Spleen (tissue), 7 donors: Measurements from ENCODE around the gene RGPD6.
"Not testable (repeated sequence)": the region's sequence is repeated elsewhere in the genome, so short reads cannot be mapped to it uniquely, and the experiment has no call there.

Source experiments
- CTCF ChIP-seq, 11 experiments: fragments of 200-600 bp in 7 of 11; fragments of 450-650 bp in 4 of 11; sonication (generic) in 4 of 11; IDR thresholded peaks in 8 of 11; conservative IDR thresholded peaks in 3 of 11; 1 replicate in 7 of 11; 2 replicates in 4 of 11; pipeline versions ENCODE4 v1.4.0 to v1.8.0; 2016 to 2021; ENCODE audit warnings: antibody characterized with exemption in 11 of 11, inconsistent platforms in 4 of 11, mild to moderate bottlenecking in 1 of 11
- POLR2A ChIP-seq, 3 donors: fragments of 450-650 bp; IDR thresholded peaks; one replicate each; pipeline ENCODE4 v1.5.1; 2017; ENCODE audit warnings: antibody characterized with exemption in 3 of 3, mild to moderate bottlenecking in 1 of 3
- POLR2AphosphoS5 ChIP-seq, 3 donors: sonication (generic); formaldehyde crosslinking; IDR thresholded peaks; one replicate each; pipeline ENCODE4 v1.5.1; 2017; ENCODE audit warnings: antibody characterized with exemption in 3 of 3
- donor health status: DM: no; HTN: no; CAD: no; lungs with moderate emphysema.
- donor health status: DM: no; HTN: no; CAD: no.
- donor health status: DM: no; HTN: no; CAD: no.

GRCh38 chr2:110473059-110473358 lies 104.0 kb downstream of the RGPD6 start:
- TF ChIP-seq POLR2AphosphoS5 (IDR thresholded peaks at IDR 0.05); CTCF (IDR thresholded peaks at IDR 0.05 in 8 of 11, conservative IDR thresholded peaks at IDR 0.05 in 3 of 11); POLR2A (IDR thresholded peaks at IDR 0.05): not testable (repeated sequence)
